Measurements from ENCODE around the gene C3orf20. TPM values are rescaled to one million over a fixed set of nuclear protein-coding genes. Genes with fewer than 3 reads are reported as not detected.
A peak's percentile ranks its signal among the peaks of the same experiment; 100 is the strongest.

Gene C3orf20
- total RNA-seq, 4 donors from 2014 or later: not detected

- WGBS, 2 donors: 63 to 67% methylated on average over 1 to 4 of the region's 6 CpGs
- no peak for DNase-seq
- Histone ChIP-seq H3K4me1 (peaks cover 0 to 21% (median 19%) of the 10 kb centered on the region in 3 donors), H3K27ac (no peak overlapping the region), H3K36me3 (no peaks in the 10 kb centered on the region), H3K4me3 (no peak overlapping the region), H3K9me3 (no peaks in the 10 kb centered on the region), H3K27me3 (peaks cover 0 to 8% (median 0%) of the 10 kb centered on the region in 4 donors)
- intact Hi-C loops (cut with DNase I): no loop called here
- TF ChIP-seq POLR2A (IDR thresholded peaks at IDR 0.05) (no peak), CTCF (IDR thresholded peaks at IDR 0.05) (no peak)
These were observed 123.3 kb downstream of the C3orf20 start for GRCh38 chr3:14798231-14798630.

GRCh38 chr3:14799146-14799545 lies 124.2 kb downstream of the C3orf20 start:
- DNase-seq: no peak
- peaks cover 0 to 23% (median 13%) of the 10 kb centered on the region in 3 donors for H3K4me1 ChIP-seq
- H3K4me3 ChIP-seq: no peak overlapping the region
- intact Hi-C loops (cut with DNase I): no loop called here
- H3K27ac ChIP-seq: no peak overlapping the region
- no peaks in the 10 kb centered on the region for H3K36me3 ChIP-seq
- TF ChIP-seq CTCF (IDR thresholded peaks at IDR 0.05) (no peak), POLR2A (IDR thresholded peaks at IDR 0.05) (no peak)
- H3K27me3 ChIP-seq: peaks cover 0 to 13% (median 0%) of the 10 kb centered on the region in 4 donors
- H3K9me3 ChIP-seq: no peaks in the 10 kb centered on the region
- 28 to 63% methylated on average over 4 of the region's 4 CpGs for WGBS, 2 donors

- peaks cover 0 to 30% (median 0%) of the 10 kb centered on the region in 4 donors for H3K27me3 ChIP-seq
- TF ChIP-seq POLR2A (IDR thresholded peaks at IDR 0.05) (no peak), CTCF (IDR thresholded peaks at IDR 0.05) (no peak)
- peaks cover 0 to 40% (median 11%) of the 10 kb centered on the region in 3 donors for H3K4me1 ChIP-seq
- no peak overlapping the region for H3K4me3 ChIP-seq
- H3K27ac ChIP-seq: no peak overlapping the region
- DNase-seq: no peak
- no peaks in the 10 kb centered on the region for H3K36me3 ChIP-seq
- intact Hi-C loops (cut with DNase I): no loop called here
- H3K9me3 ChIP-seq: no peaks in the 10 kb centered on the region
- 82 to 88% methylated on average over 4 to 7 of the region's 9 CpGs for WGBS, 2 donors
These were observed 126.1 kb downstream of the C3orf20 start for GRCh38 chr3:14801031-14801430.

- Histone ChIP-seq H3K9me3 (no peaks in the 10 kb centered on the region), H3K4me3 (no peak overlapping the region), H3K27ac (peak overlapping the region in 2 of 4 donors; percentile 11 to 37), H3K27me3 (peaks cover 0 to 32% (median 0%) of the 10 kb centered on the region in 4 donors), H3K36me3 (no peaks in the 10 kb centered on the region), H3K4me1 (peaks cover 0 to 40% (median 6%) of the 10 kb centered on the region in 3 donors)
- TF ChIP-seq POLR2A (IDR thresholded peaks at IDR 0.05): no peak
- no peak for TF ChIP-seq CTCF (IDR thresholded peaks at IDR 0.05)
- DNase-seq: no peak
- WGBS, 2 donors: 62 to 65% methylated on average over 5 to 8 of the region's 10 CpGs
- intact Hi-C loops (cut with DNase I): no loop called here
These were observed 126.9 kb downstream of the C3orf20 start for GRCh38 chr3:14801668-14802380.

GRCh38 chr3:14802381-14802731 lies 127.4 kb downstream of the C3orf20 start:
- TF ChIP-seq POLR2A (IDR thresholded peaks at IDR 0.05) (no peak), CTCF (IDR thresholded peaks at IDR 0.05) (no peak)
- no peak for DNase-seq
- H3K27me3 ChIP-seq: peaks cover 0 to 37% (median 0%) of the 10 kb centered on the region in 4 donors
- peaks cover 0 to 38% (median 6%) of the 10 kb centered on the region in 3 donors for H3K4me1 ChIP-seq
- WGBS, 2 donors: 90% methylated on average over 2 of the region's 7 CpGs; no CpG with 5 or more reads in 1 of the 2 donors
- intact Hi-C loops (cut with DNase I): no loop called here
- H3K27ac ChIP-seq: peak overlapping the region in 2 of 4 donors; percentile 11 to 37
- no peaks in the 10 kb centered on the region for H3K9me3 ChIP-seq
- no peaks in the 10 kb centered on the region for H3K36me3 ChIP-seq
- H3K4me3 ChIP-seq: no peak overlapping the region

Data from esophagus squamous epithelium (tissue), 5 donors.